NCI-H446 (cell line): ENCODE data around the gene BRWD1.

ENCODE experiments used
- DNase-seq, 2 experiments: peaks; one replicate each; lab custom pipeline; 2025; lab: John Stamatoyannopoulos, UW

The BRWD1 gene

GRCh38 chr21:39134288-39134810 lies 179.1 kb downstream of the BRWD1 start:
- no peak for DNase-seq
